Caco-2 (cell line): Measurements from ENCODE around the gene PALM. TPM values are rescaled to one million over a fixed set of nuclear protein-coding genes. Genes with fewer than 3 reads are reported as not detected.
A peak's percentile ranks its signal among the peaks of the same experiment; 100 is the strongest.

ENCODE experiments used
- BruUV-seq: library from RNA; stranded (reverse); fragments of 400-500 nt; replicated peaks from 2 replicates; lab custom pipeline; 2021; lab: Mats Ljungman, UMichigan
- CTCF ChIA-PET: fragments of 300-600 bp; sonication (Branson Sonifier 250); formaldehyde crosslinking; loops from one replicate; lab custom pipeline; 2022; ENCODE audit warnings: antibody characterized with exemption; lab: Charles Lee
- POLR2A ChIA-PET: fragments of 300-600 bp; sonication (Branson Sonifier 250); formaldehyde crosslinking; loops from one replicate; lab custom pipeline; 2022; ENCODE audit warnings: antibody characterized with exemption; lab: Charles Lee
- DNase-seq, 2 experiments: peaks; one replicate each; pipeline versions ENCODE4 v3.0.0 to v3.0.0-alpha.2; 2020 to 2022
- H3K27me3 ChIP-seq: replicated peaks from 2 replicates; pipeline ENCODE4 v1.6.0; 2011; ENCODE audit warnings: low read length; ENCODE audit not compliant: control insufficient read depth, insufficient read depth
- H3K36me3 ChIP-seq: 2 replicates; pipeline ENCODE4 v1.5.1; 2011; ENCODE audit warnings: low read length; ENCODE audit not compliant: control insufficient read depth, insufficient read depth
- H3K4me1 ChIP-seq: fragments of 250-450 bp; sonication (Bioruptor Pico); 2 replicates; pipeline ENCODE4 v1.5.1; 2020; ENCODE audit warnings: mild to moderate bottlenecking
- H3K4me3 ChIP-seq: 2 replicates; pipeline ENCODE4 v1.5.1; 2011; ENCODE audit warnings: low read depth, mild to moderate bottlenecking, control low read depth, low read length
- H3K9me3 ChIP-seq: fragments of 250-450 bp; sonication (Bioruptor Pico); 2 replicates; pipeline ENCODE4 v1.5.1; 2020; ENCODE audit warnings: mild to moderate bottlenecking, moderate library complexity
- H3K27ac Mint-ChIP-seq: one replicate; pipeline ENCODE4 v1.8.0; 2022; ENCODE audit warnings: mixed read lengths; ENCODE audit not compliant: unreplicated experiment
- H3K27me3 Mint-ChIP-seq: one replicate; pipeline ENCODE4 v1.8.0; 2022; ENCODE audit warnings: mixed read lengths; ENCODE audit not compliant: insufficient read depth, unreplicated experiment
- H3K36me3 Mint-ChIP-seq: one replicate; pipeline ENCODE4 v1.8.0; 2022; ENCODE audit warnings: mild to moderate bottlenecking, mixed read lengths; ENCODE audit not compliant: insufficient read depth, unreplicated experiment
- H3K4me1 Mint-ChIP-seq: one replicate; pipeline ENCODE4 v1.8.0; 2022; ENCODE audit warnings: low read depth, mixed read lengths; ENCODE audit not compliant: unreplicated experiment
- H3K4me3 Mint-ChIP-seq: one replicate; pipeline ENCODE4 v1.8.0; 2022; ENCODE audit warnings: mild to moderate bottlenecking, moderate library complexity, mixed read lengths; ENCODE audit not compliant: unreplicated experiment
- H3K9me3 Mint-ChIP-seq: one replicate; pipeline ENCODE4 v1.8.0; 2022; ENCODE audit warnings: mixed read lengths; ENCODE audit not compliant: unreplicated experiment
- intact Hi-C: fragments of 100-400 bp; cut with micrococcal nuclease; formaldehyde crosslinking; loops from one replicate; pipeline ENCODE4 v1.10.0; 2022; ENCODE audit not compliant: unreplicated experiment
- total RNA-seq: library from RNA; stranded (reverse); gene quantifications from 2 replicates; pipeline ENCODE4 v1.2.3, GENCODE V29; 2022
- TF ChIP-seq, protein P1 (sequence below), 2 experiments: fragments of 200-600 bp in 1 of 2; IDR thresholded peaks; 1 replicate in 1 of 2; 2 replicates in 1 of 2; pipeline versions ENCODE4 v1.5.1 to v1.8.0; 2011 to 2022; ENCODE audit warnings: antibody characterized with exemption in 1 of 2, control low read depth in 1 of 2, inconsistent platforms in 1 of 2, low read depth in 1 of 2, low read length in 1 of 2, mild to moderate bottlenecking in 1 of 2, moderate library complexity in 1 of 2; ENCODE audit not compliant: insufficient read depth in 1 of 2, severe bottlenecking in 1 of 2, unreplicated experiment in 1 of 2

The PALM gene
- total RNA-seq, 1 experiment from 2014 or later, result 16.1 TPM

GRCh38 chr19:679418-680286 lies 29.1 kb upstream of the PALM start:
- no peaks in the 10 kb centered on the region for H3K27me3 ChIP-seq
- CTCF ChIA-PET, result interaction anchor here (1.6 kb wide), 1 partner anchor 47 kb away, joined by 4 read pairs; no protein-coding TSS in a partner anchor

DNA sequence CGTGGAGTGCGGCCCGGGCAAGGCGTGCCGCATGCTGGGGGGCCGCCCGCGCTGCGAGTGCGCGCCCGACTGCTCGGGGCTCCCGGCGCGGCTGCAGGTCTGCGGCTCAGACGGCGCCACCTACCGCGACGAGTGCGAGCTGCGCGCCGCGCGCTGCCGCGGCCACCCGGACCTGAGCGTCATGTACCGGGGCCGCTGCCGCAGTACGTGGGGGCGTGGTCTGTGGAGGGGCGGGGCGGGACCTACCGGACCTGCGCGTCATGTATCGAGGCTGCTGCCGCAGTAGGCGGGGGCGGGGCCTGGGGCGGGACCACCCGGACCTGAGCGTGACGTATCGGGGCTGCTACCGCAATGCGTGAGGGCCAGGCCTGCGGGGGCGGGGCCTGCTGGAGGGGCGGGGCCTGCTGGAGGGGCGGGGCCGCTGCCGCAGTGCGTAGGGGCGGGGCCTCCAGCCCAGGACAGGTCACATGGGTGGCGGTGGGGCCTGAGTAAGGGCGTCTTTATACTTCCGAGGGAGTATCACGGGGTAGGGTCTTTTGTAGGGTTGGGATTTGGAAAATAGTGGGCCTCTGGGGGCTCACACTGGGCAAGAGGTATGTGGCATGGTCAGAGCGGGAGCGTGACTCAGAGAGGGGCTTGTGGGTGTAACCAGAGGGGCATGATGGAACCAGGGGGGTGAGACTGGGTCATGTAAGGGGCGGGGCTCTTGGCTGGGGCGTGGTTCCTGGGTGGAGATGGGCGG lies 28.3 kb upstream of the PALM start:
- H3K36me3 ChIP-seq, result no peaks in the 10 kb centered on the region; the same call in 1 of the 2 replicates
- peaks cover 11% of the 10 kb centered on the region for H3K4me1 ChIP-seq
- ChIA-PET CTCF (interaction anchor here (0.5 to 1.6 kb wide), 4 partner anchors 9 to 73 kb away, joined by 3 to 11 read pairs (median 4); no protein-coding TSS in a partner anchor), POLR2A (interaction anchor here (0.5 to 1.5 kb wide), 4 partner anchors 12 to 102 kb away, joined by 3 to 6 read pairs (median 4); no protein-coding TSS in a partner anchor)
- no TSS peak for BruUV-seq
- peaks cover 33% of the 10 kb centered on the region for H3K36me3 Mint-ChIP-seq
- H3K27me3 ChIP-seq, result no peaks in the 10 kb centered on the region
- H3K9me3 ChIP-seq, result no peaks in the 10 kb centered on the region
- H3K4me3 ChIP-seq, result peak overlapping the region; percentile 61
- DNase-seq, result peak; percentile 98 to 99
- intact Hi-C loops, result loop anchor here (1.0 to 2.0 kb wide), 2 partner anchors 18 to 72 kb away; partner anchors contain the start of gene RNF126
- H3K9me3 Mint-ChIP-seq, result no peaks in the 10 kb centered on the region
- TF ChIP-seq, protein P1, sequence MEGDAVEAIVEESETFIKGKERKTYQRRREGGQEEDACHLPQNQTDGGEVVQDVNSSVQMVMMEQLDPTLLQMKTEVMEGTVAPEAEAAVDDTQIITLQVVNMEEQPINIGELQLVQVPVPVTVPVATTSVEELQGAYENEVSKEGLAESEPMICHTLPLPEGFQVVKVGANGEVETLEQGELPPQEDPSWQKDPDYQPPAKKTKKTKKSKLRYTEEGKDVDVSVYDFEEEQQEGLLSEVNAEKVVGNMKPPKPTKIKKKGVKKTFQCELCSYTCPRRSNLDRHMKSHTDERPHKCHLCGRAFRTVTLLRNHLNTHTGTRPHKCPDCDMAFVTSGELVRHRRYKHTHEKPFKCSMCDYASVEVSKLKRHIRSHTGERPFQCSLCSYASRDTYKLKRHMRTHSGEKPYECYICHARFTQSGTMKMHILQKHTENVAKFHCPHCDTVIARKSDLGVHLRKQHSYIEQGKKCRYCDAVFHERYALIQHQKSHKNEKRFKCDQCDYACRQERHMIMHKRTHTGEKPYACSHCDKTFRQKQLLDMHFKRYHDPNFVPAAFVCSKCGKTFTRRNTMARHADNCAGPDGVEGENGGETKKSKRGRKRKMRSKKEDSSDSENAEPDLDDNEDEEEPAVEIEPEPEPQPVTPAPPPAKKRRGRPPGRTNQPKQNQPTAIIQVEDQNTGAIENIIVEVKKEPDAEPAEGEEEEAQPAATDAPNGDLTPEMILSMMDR (IDR thresholded peaks at IDR 0.05; ENCODE audit: insufficient read depth in 1 of 2, low read depth in 1 of 2, low read length in 1 of 2, severe bottlenecking in 1 of 2, unreplicated experiment in 1 of 2), result peak; percentile 23 to 45
- peak overlapping the region; percentile 75 for H3K4me3 Mint-ChIP-seq
- peaks cover 1% of the 10 kb centered on the region for H3K4me1 Mint-ChIP-seq
- peak overlapping the region; percentile 82 for H3K27ac Mint-ChIP-seq
- H3K27me3 Mint-ChIP-seq, result no peaks in the 10 kb centered on the region

More at GRCh38 chr19:679418-680286, 29.1 kb upstream of the PALM start:
- TF ChIP-seq, protein P1 (IDR thresholded peaks at IDR 0.05; ENCODE audit: insufficient read depth in 1 of 2, low read depth in 1 of 2, low read length in 1 of 2, severe bottlenecking in 1 of 2, unreplicated experiment in 1 of 2), result no peak
- H3K36me3 ChIP-seq, result no peaks in the 10 kb centered on the region; the same call in 1 of the 2 replicates
- no peak overlapping the region for H3K27ac Mint-ChIP-seq
- POLR2A ChIA-PET, result interaction anchor here (0.5 to 1.5 kb wide), 6 partner anchors 16 to 264 kb away, joined by 3 to 6 read pairs (median 4); partner anchors contain the start of gene RNF126
- no peaks in the 10 kb centered on the region for H3K9me3 Mint-ChIP-seq
- H3K4me1 ChIP-seq, result peaks cover 17% of the 10 kb centered on the region
- intact Hi-C loops, result loop anchor here (1.0 to 2.0 kb wide), 2 partner anchors 17 to 73 kb away; partner anchors contain the start of gene RNF126
- peaks cover 5% of the 10 kb centered on the region for H3K4me1 Mint-ChIP-seq
- no TSS peak for BruUV-seq
- H3K9me3 ChIP-seq, result no peaks in the 10 kb centered on the region
- DNase-seq, result peak; percentile 66 to 67
- no peaks in the 10 kb centered on the region for H3K27me3 Mint-ChIP-seq
- H3K4me3 ChIP-seq, result peak overlapping the region; percentile 61
- H3K36me3 Mint-ChIP-seq, result peaks cover 37% of the 10 kb centered on the region
- H3K4me3 Mint-ChIP-seq, result peak overlapping the region; percentile 75
